Memory B cell (primary cell): ENCODE results near the gene ZBP1.
A peak's percentile ranks its signal among the peaks of the same experiment; 100 is the strongest.

ENCODE experiments used
- ATAC-seq: fragments of 150-1000 bp; cut with Tn5 transposase; 2 replicates; pipeline ENCODE4 v1.10.0; 2021; ENCODE audit warnings: low read depth, mild to moderate bottlenecking, moderate library complexity
- DNase-seq, 2 donors: peaks; one replicate each; pipeline ENCODE4 v3.0.0; 2022; ENCODE audit warnings: low spot score in 2 of 2
- H3K27ac Mint-ChIP-seq: one replicate; pipeline ENCODE4 v1.8.0; 2022; ENCODE audit warnings: mild to moderate bottlenecking, moderate library complexity, mixed read lengths
- H3K27me3 Mint-ChIP-seq: one replicate; pipeline ENCODE4 v1.8.0; 2022; ENCODE audit warnings: mixed read lengths
- H3K36me3 Mint-ChIP-seq: one replicate; pipeline ENCODE4 v1.8.0; 2022; ENCODE audit warnings: mild to moderate bottlenecking, mixed read lengths
- H3K4me1 Mint-ChIP-seq: one replicate; pipeline ENCODE4 v1.8.0; 2022; ENCODE audit warnings: mixed read lengths
- H3K4me3 Mint-ChIP-seq: one replicate; pipeline ENCODE4 v1.8.0; 2022; ENCODE audit warnings: mild to moderate bottlenecking, moderate library complexity, mixed read lengths
- H3K9me3 Mint-ChIP-seq: one replicate; pipeline ENCODE4 v1.8.0; 2022; ENCODE audit warnings: mixed read lengths

The ZBP1 gene

DNA sequence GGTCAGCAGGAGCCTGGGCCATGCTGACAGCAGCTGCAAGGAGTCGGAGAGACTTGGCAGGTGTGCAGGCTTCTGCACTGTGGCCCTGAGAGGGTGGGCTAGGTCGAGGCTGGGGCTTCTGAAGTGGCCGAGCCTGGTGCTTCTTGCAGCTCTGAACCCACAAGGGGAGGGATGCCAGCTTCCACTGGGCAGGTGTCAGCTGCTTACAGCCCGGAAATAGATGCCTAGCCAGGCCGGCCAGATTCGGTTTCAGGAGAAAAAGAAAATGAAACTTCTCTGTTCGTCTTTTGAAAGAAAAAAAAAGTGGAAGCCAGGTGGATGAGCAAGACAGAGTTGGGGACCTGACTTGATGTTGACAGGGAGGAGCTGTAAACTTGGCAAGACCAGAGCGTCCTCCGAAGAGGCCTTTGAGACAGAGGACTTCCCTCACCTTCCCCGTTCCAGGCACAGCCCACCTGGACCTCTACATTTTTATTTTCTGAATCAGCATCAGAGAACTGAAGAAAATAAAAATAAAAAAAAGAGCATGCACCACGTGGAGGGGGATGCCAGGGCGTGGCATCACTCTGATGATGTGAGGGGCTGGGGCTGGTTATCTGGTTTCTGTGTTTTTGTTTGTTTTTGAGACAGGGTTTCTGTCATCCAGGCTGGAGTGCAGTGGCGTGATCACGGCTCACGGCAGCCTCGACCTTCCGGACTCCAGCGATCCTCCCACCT lies at the start of gene ZBP1:
ZBP1 (minus strand) TSS at position 153 of the 717 bp plus-strand sequence; CDS start at position 22, 131 bp downstream.
- ATAC-seq (peak; percentile 47), DNase-seq (peak; percentile 62 to 64)
- H3K27ac Mint-ChIP-seq, result peak within 1 kb of the TSS; percentile 98
- peaks cover 9% of the 10 kb centered on the region for H3K36me3 Mint-ChIP-seq
- peaks cover 4% of the 10 kb centered on the region for H3K9me3 Mint-ChIP-seq
- H3K27me3 Mint-ChIP-seq, result no peaks in the 10 kb centered on the region
- H3K4me3 Mint-ChIP-seq, result peak within 1 kb of the TSS; percentile 88
- peaks cover 38% of the 10 kb centered on the region for H3K4me1 Mint-ChIP-seq

- Mint-ChIP-seq H3K27me3 (no peaks in the 10 kb centered on the region), H3K4me1 (peaks cover 17% of the 10 kb centered on the region), H3K36me3 (no peaks in the 10 kb centered on the region), H3K27ac (no peak overlapping the region), H3K4me3 (no peak overlapping the region), H3K9me3 (no peaks in the 10 kb centered on the region)
- DNase-seq (no peak), ATAC-seq (no peak)
Measured at GRCh38 chr20:57669632-57670031, 49.4 kb upstream of the ZBP1 start.

GRCh38 chr20:57667924-57668782 lies 47.9 kb upstream of the ZBP1 start:
- no peaks in the 10 kb centered on the region for H3K27me3 Mint-ChIP-seq
- H3K9me3 Mint-ChIP-seq, result no peaks in the 10 kb centered on the region
- H3K4me3 Mint-ChIP-seq, result no peak overlapping the region
- H3K27ac Mint-ChIP-seq, result no peak overlapping the region
- H3K4me1 Mint-ChIP-seq, result peaks cover 18% of the 10 kb centered on the region
- H3K36me3 Mint-ChIP-seq, result no peaks in the 10 kb centered on the region
- DNase-seq, result no peak
- no peak for ATAC-seq

DNA sequence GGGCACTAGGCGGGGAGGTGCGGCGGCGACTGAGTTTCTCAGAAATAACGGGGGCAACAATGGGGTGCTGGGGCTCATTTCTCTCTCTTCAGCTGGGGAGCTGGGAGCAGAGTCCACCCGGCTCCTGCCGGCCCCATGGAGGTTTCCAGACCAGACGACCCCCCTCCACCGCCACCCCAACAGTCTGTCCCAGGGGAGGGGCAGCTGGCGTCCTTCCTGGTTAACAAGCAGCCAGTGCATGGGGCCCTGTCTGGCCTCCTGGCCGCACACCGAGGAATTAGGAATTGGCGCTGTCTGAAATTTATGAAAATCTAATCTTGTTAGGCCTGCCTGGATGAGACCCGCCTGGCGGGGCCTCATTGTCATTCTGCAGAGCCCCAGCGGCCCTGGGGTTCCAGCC lies 47.2 kb upstream of the ZBP1 start:
- Mint-ChIP-seq H3K4me3 (no peak overlapping the region), H3K4me1 (peaks cover 20% of the 10 kb centered on the region), H3K36me3 (peaks cover 2% of the 10 kb centered on the region), H3K27me3 (no peaks in the 10 kb centered on the region), H3K9me3 (no peaks in the 10 kb centered on the region), H3K27ac (no peak overlapping the region)
- DNase-seq, result no peak
- no peak for ATAC-seq

DNA sequence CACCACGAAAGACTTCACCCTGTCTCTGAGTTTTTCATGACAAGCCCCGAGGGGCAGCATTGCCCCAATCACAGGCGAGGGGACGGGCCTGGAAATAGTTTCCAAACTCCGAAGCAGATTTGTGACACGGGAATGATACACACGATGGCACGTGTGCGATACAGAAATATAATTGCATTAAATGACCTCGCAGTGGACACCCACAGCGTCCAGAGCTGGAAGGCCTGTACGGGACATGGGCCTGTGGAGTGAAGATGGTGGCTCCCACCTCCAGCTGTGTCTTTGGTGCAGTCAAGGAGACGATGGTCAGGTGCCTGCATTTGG lies 46.6 kb upstream of the ZBP1 start:
- H3K4me3 Mint-ChIP-seq, result no peak overlapping the region
- H3K36me3 Mint-ChIP-seq, result peaks cover 2% of the 10 kb centered on the region
- H3K27me3 Mint-ChIP-seq, result no peaks in the 10 kb centered on the region
- peaks cover 23% of the 10 kb centered on the region for H3K4me1 Mint-ChIP-seq
- H3K27ac Mint-ChIP-seq, result no peak overlapping the region
- no peak for ATAC-seq
- DNase-seq, result no peak
- H3K9me3 Mint-ChIP-seq, result no peaks in the 10 kb centered on the region

GRCh38 chr20:57666106-57666833 lies 46.0 kb upstream of the ZBP1 start:
- no peak overlapping the region for H3K27ac Mint-ChIP-seq
- no peak overlapping the region for H3K4me3 Mint-ChIP-seq
- peaks cover 2% of the 10 kb centered on the region for H3K36me3 Mint-ChIP-seq
- H3K4me1 Mint-ChIP-seq, result peaks cover 24% of the 10 kb centered on the region
- ATAC-seq, result no peak
- no peaks in the 10 kb centered on the region for H3K27me3 Mint-ChIP-seq
- H3K9me3 Mint-ChIP-seq, result no peaks in the 10 kb centered on the region
- no peak for DNase-seq

- Mint-ChIP-seq H3K4me1 (peaks cover 28% of the 10 kb centered on the region), H3K4me3 (no peak overlapping the region), H3K27me3 (peaks cover 3% of the 10 kb centered on the region), H3K9me3 (no peaks in the 10 kb centered on the region), H3K36me3 (peaks cover 2% of the 10 kb centered on the region), H3K27ac (no peak overlapping the region)
- ATAC-seq, result no peak
- no peak for DNase-seq
Measured at GRCh38 chr20:57665589-57665971, 45.4 kb upstream of the ZBP1 start.

- Mint-ChIP-seq H3K4me3 (no peak overlapping the region), H3K27me3 (peaks cover 4% of the 10 kb centered on the region), H3K4me1 (peaks cover 28% of the 10 kb centered on the region), H3K36me3 (peaks cover 2% of the 10 kb centered on the region), H3K27ac (no peak overlapping the region), H3K9me3 (no peaks in the 10 kb centered on the region)
- ATAC-seq, result no peak
- no peak for DNase-seq
Measured at GRCh38 chr20:57664924-57665588, 44.8 kb upstream of the ZBP1 start.

DNA sequence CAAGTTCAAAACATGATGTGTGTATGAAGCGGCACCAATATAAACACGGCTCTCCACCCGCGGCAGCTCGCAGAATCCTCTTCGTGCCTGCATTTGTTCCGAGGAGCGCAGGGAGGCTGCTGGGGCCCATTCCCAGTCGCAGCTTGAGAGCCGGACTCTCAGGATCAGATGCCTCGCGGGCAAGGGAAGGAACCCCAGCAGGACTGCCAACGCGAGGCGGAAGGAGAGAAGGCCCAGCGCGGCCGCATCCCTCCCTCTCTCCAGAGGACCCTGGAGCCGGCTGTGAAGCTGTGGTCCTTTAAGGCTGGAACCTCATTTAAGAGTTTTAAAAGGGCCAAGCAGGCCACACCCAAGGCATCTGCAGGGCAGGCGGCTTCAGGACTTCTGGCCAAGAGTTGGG lies 44.2 kb upstream of the ZBP1 start:
- Mint-ChIP-seq H3K36me3 (peaks cover 2% of the 10 kb centered on the region), H3K27ac (no peak overlapping the region), H3K9me3 (no peaks in the 10 kb centered on the region), H3K4me1 (peaks cover 25% of the 10 kb centered on the region), H3K27me3 (peaks cover 4% of the 10 kb centered on the region), H3K4me3 (no peak overlapping the region)
- DNase-seq (no peak), ATAC-seq (no peak)

DNA sequence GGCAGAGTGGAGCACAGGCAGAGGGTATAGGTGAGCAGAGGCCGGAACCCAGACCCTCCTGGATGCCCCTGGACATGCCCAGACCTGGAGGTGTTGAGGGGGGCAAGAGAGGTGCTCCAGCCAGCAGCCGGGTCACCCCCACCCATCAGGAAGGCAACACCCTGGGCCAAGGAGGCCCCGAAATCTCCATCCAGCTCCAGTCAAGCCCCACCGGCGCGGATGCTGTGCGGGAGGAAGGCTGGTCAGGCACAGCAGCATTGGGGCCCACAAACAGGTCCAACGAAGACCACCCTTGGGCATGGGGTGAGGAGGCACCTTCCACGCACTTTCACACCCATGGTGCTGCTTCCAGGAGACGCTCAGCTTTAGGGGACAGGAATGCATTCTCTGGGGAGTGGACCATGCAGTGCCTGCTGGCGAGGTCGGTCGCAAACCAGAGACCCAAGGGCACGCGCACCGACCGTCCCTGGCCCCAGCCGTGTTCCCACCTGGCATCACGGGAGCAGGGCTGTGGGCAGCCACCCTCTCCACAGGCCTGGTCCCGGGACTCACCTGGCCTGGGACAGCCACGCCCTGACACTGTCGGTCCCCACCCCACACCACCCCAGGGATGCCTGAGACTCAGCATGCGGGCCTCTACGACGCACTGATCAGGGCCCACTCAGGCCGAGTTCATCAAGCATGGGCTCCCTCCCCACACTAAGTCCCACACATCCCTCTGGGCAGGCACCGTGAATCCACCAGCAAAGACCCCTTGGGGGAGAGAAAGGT lies 43.6 kb upstream of the ZBP1 start:
- Mint-ChIP-seq H3K9me3 (no peaks in the 10 kb centered on the region), H3K27ac (no peak overlapping the region), H3K4me3 (no peak overlapping the region), H3K4me1 (peaks cover 27% of the 10 kb centered on the region), H3K36me3 (peaks cover 5% of the 10 kb centered on the region), H3K27me3 (peaks cover 4% of the 10 kb centered on the region)
- ATAC-seq (no peak), DNase-seq (no peak)

DNA sequence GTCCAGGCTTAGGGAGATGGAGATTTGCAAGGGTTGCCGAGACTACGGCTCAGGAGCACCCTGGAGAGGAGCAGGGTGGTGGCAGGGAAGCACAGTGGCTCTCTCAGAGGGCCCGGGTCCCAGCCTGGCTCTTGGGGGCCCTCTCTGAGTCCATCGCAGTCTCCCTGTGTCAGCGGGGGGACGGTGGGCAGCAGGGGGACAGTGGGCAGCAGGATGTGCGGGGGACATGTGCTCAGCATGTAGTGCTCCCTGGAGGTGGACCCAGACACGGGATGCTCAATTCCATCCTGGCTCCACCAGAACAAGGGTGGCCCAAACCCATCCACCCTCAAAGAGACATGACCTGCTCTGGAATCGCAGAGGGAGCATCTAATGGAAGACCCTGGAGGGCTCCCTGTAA lies 43.0 kb upstream of the ZBP1 start:
- ATAC-seq (no peak), DNase-seq (no peak)
- H3K27me3 Mint-ChIP-seq, result peaks cover 4% of the 10 kb centered on the region
- no peak overlapping the region for H3K27ac Mint-ChIP-seq
- no peaks in the 10 kb centered on the region for H3K9me3 Mint-ChIP-seq
- H3K4me3 Mint-ChIP-seq, result no peak overlapping the region
- peaks cover 9% of the 10 kb centered on the region for H3K36me3 Mint-ChIP-seq
- H3K4me1 Mint-ChIP-seq, result peaks cover 29% of the 10 kb centered on the region

GRCh38 chr20:57662456-57663240 lies 42.4 kb upstream of the ZBP1 start:
- no peak overlapping the region for H3K4me3 Mint-ChIP-seq
- H3K4me1 Mint-ChIP-seq, result peaks cover 33% of the 10 kb centered on the region
- DNase-seq (no peak), ATAC-seq (no peak)
- no peaks in the 10 kb centered on the region for H3K9me3 Mint-ChIP-seq
- peaks cover 4% of the 10 kb centered on the region for H3K27me3 Mint-ChIP-seq
- H3K27ac Mint-ChIP-seq, result no peak overlapping the region
- peaks cover 12% of the 10 kb centered on the region for H3K36me3 Mint-ChIP-seq
